ENCODE results near the gene RTN4R. TPM values are rescaled to one million over a fixed set of nuclear protein-coding genes. Genes with fewer than 3 reads are reported as not detected.

The RTN4R gene
- total and polyA plus RNA-seq, 2 donors (not counting 1 experiment from before 2014, with no cell fraction given): 0.99 to 2.0 TPM

DNA sequence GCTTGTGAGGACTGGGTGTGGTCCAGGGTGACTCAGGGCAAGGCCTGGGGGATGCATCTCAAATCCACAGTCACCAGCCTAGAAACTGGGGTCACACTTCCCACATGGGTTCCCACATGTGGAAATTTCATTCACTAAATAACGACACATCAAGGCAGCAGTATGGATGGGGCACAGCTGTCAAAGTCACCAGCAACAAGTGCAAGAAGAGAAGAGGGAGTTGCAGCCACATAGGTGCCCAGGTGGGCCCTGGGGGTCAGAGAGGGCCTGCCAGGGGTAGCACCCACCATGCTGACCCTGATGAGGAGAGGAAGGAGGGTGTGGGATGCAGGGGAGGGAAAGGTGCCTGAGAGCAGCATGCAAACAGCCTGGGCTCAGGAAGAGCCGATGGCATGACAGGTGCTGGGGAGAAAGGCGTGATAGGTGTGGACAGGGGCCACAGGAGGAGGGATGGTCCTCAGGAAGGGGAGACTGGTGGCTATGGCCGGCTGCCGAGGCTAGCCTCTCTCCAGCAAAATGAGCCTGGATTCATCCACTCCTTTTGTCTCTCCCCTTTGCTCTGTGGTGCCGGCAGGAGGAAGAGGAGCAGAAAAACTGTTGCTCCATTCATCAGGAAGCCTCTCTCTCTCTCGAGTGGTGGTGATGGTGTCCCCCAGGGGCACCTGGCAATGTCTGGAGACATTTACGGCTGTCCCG, 29.4 kb upstream of the RTN4R start:
- no peaks in the 10 kb centered on the region for H4K20me1 ChIP-seq (ENCODE audit: control insufficient read depth, extremely low read depth, insufficient read depth, low read length)
- DNase-seq (ENCODE audit: low read depth in 2 of 2): no peak
- no peak overlapping the region for H3K27ac ChIP-seq (ENCODE audit: insufficient read depth, low read length)
- no peak overlapping the region for H2AFZ ChIP-seq (ENCODE audit: low read length)
- H3K9ac ChIP-seq (ENCODE audit: insufficient read depth, low read length): no peak overlapping the region
- no peaks in the 10 kb centered on the region for H3K79me2 ChIP-seq (ENCODE audit: control insufficient read depth, insufficient read depth, low read length)
- peaks cover 2% of the 10 kb centered on the region for H3K4me1 ChIP-seq (ENCODE audit: control insufficient read depth, extremely low read depth, insufficient read depth, low read length)
- peaks cover 11% of the 10 kb centered on the region for H3K27me3 ChIP-seq (ENCODE audit: control insufficient read depth, insufficient read depth, low read length)
- H3K9me3 ChIP-seq (ENCODE audit: control insufficient read depth, insufficient read depth, low read depth, low read length): no peaks in the 10 kb centered on the region
- H3K4me2 ChIP-seq (ENCODE audit: extremely low read depth, insufficient read depth, low read length): no peak overlapping the region
- no peak overlapping the region for H3K4me3 ChIP-seq (replicated peaks in 1 of 4; ENCODE audit: control extremely low read depth in 1 of 4, insufficient read depth in 1 of 4, low read depth in 3 of 4, low read length in 4 of 4)
- TF ChIP-seq, protein P1, sequence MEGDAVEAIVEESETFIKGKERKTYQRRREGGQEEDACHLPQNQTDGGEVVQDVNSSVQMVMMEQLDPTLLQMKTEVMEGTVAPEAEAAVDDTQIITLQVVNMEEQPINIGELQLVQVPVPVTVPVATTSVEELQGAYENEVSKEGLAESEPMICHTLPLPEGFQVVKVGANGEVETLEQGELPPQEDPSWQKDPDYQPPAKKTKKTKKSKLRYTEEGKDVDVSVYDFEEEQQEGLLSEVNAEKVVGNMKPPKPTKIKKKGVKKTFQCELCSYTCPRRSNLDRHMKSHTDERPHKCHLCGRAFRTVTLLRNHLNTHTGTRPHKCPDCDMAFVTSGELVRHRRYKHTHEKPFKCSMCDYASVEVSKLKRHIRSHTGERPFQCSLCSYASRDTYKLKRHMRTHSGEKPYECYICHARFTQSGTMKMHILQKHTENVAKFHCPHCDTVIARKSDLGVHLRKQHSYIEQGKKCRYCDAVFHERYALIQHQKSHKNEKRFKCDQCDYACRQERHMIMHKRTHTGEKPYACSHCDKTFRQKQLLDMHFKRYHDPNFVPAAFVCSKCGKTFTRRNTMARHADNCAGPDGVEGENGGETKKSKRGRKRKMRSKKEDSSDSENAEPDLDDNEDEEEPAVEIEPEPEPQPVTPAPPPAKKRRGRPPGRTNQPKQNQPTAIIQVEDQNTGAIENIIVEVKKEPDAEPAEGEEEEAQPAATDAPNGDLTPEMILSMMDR (conservative IDR thresholded peaks at IDR 0.05 in 1 of 2, IDR thresholded peaks at IDR 0.05 in 1 of 2; ENCODE audit: low read depth in 1 of 2, low read length in 2 of 2): no peak
- TF ChIP-seq EZH2 (IDR thresholded peaks at IDR 0.05; ENCODE audit: low read length, missing control alignments): no peak
- no peaks in the 10 kb centered on the region for H3K36me3 ChIP-seq (ENCODE audit: control insufficient read depth, insufficient read depth, low read length)

DNA sequence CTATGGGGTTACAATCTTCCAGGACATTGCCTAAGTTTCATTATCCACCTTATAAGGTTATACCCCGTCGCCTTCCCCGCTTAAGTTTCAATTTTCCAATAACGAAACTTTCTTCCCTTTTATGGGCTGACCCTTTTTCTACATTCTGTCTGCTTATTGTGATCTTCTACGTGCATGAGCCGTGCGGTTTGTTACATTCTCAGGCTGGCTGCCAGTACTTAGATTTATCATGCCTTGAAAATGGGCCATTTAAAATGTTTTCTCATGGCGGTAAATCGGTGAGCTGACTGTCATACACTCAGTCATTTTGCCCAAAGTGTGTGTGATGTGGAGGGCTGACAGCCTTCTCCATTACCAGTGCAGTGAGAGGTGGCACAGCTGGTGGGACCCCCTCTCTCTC, 28.5 kb upstream of the RTN4R start:
- no peak overlapping the region for H3K4me2 ChIP-seq (ENCODE audit: extremely low read depth, insufficient read depth, low read length)

DNA sequence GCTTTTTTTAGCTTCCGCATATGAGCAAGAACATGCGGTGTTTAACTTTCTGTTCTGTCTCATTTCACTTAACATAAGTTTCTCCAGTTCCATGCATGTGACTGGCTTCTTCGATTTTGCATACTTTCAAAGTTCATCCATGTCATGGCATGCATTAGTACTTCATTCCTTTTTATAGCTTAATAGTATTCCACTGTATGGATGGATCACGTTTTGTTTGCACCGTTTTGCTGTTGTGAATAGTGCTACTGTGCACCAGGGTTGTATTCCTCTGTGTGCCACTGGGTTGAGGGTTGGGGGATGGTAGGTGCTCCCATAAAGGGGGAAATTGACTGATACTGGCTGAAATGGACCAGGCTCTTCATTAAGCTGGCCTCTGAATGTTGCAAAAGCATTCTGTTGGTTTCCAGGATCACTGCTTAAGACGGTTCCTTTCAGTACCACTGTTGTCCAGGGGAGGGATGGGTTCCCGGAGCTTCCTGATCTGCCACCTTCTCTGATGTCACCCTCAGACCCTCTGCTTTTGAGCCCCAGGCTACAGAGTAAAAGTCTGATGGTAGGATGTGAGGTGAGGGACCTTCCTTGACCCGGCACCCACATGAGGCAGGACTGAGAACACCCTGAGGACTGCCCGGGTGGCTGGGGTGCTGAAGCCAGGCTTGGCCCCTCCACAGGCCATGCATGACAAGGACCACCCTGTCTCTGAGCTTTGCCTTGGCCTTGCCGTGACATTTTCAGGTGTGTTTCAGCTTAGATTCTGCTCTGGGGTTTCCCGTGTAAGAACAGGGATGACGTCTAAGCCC, 27.3 kb upstream of the RTN4R start:
- Histone ChIP-seq H3K27me3 (ENCODE audit: control insufficient read depth, insufficient read depth, low read length) (peaks cover 20% of the 10 kb centered on the region), H3K36me3 (ENCODE audit: control insufficient read depth, insufficient read depth, low read length) (no peaks in the 10 kb centered on the region), H3K4me1 (ENCODE audit: control insufficient read depth, extremely low read depth, insufficient read depth, low read length) (peaks cover 2% of the 10 kb centered on the region), H3K4me2 (ENCODE audit: extremely low read depth, insufficient read depth, low read length) (no peak overlapping the region), H3K79me2 (ENCODE audit: control insufficient read depth, insufficient read depth, low read length) (no peaks in the 10 kb centered on the region), H4K20me1 (ENCODE audit: control insufficient read depth, extremely low read depth, insufficient read depth, low read length) (no peaks in the 10 kb centered on the region), H3K9ac (ENCODE audit: insufficient read depth, low read length) (no peak overlapping the region), H3K9me3 (ENCODE audit: control insufficient read depth, insufficient read depth, low read depth, low read length) (no peaks in the 10 kb centered on the region), H3K4me3 (replicated peaks in 1 of 4; ENCODE audit: control extremely low read depth in 1 of 4, insufficient read depth in 1 of 4, low read depth in 3 of 4, low read length in 4 of 4) (no peak overlapping the region), H3K27ac (ENCODE audit: insufficient read depth, low read length) (no peak overlapping the region), H2AFZ (ENCODE audit: low read length) (no peak overlapping the region)
- DNase-seq (ENCODE audit: low read depth in 2 of 2): no peak
- TF ChIP-seq EZH2 (IDR thresholded peaks at IDR 0.05; ENCODE audit: low read length, missing control alignments): no peak
- TF ChIP-seq, protein P1 (conservative IDR thresholded peaks at IDR 0.05 in 1 of 2, IDR thresholded peaks at IDR 0.05 in 1 of 2; ENCODE audit: low read depth in 1 of 2, low read length in 2 of 2): no peak

More for the DNA sequence above, 28.5 kb upstream of the RTN4R start:
- DNase-seq (ENCODE audit: low read depth in 2 of 2): peak; percentile 25 to 41
- Histone ChIP-seq H4K20me1 (ENCODE audit: control insufficient read depth, extremely low read depth, insufficient read depth, low read length) (no peaks in the 10 kb centered on the region), H3K9me3 (ENCODE audit: control insufficient read depth, insufficient read depth, low read depth, low read length) (no peaks in the 10 kb centered on the region), H3K79me2 (ENCODE audit: control insufficient read depth, insufficient read depth, low read length) (no peaks in the 10 kb centered on the region), H3K36me3 (ENCODE audit: control insufficient read depth, insufficient read depth, low read length) (no peaks in the 10 kb centered on the region), H3K27me3 (ENCODE audit: control insufficient read depth, insufficient read depth, low read length) (peaks cover 15% of the 10 kb centered on the region), H3K27ac (ENCODE audit: insufficient read depth, low read length) (no peak overlapping the region), H2AFZ (ENCODE audit: low read length) (no peak overlapping the region), H3K9ac (ENCODE audit: insufficient read depth, low read length) (no peak overlapping the region), H3K4me1 (ENCODE audit: control insufficient read depth, extremely low read depth, insufficient read depth, low read length) (peaks cover 2% of the 10 kb centered on the region), H3K4me3 (replicated peaks in 1 of 4; ENCODE audit: control extremely low read depth in 1 of 4, insufficient read depth in 1 of 4, low read depth in 3 of 4, low read length in 4 of 4) (no peak overlapping the region)
- TF ChIP-seq, protein P1 (conservative IDR thresholded peaks at IDR 0.05 in 1 of 2, IDR thresholded peaks at IDR 0.05 in 1 of 2; ENCODE audit: low read depth in 1 of 2, low read length in 2 of 2): no peak
- no peak for TF ChIP-seq EZH2 (IDR thresholded peaks at IDR 0.05; ENCODE audit: low read length, missing control alignments)

All from fibroblast of lung (primary cell).